Fibroblast of lung (primary cell): ENCODE data around the gene TAS1R2.

ENCODE experiments used
- CTCF ChIP-seq, 2 donors: IDR thresholded peaks in 1 of 2; conservative IDR thresholded peaks in 1 of 2; 1 replicate in 1 of 2; 2 replicates in 1 of 2; pipeline ENCODE4 v1.5.1; 2011 to 2012; ENCODE audit warnings: low read length in 2 of 2, control low read depth in 1 of 2, inconsistent platforms in 1 of 2, low read depth in 1 of 2, mild to moderate bottlenecking in 1 of 2
- EZH2 ChIP-seq: IDR thresholded peaks from 2 replicates; pipeline ENCODE4 v1.5.1; 2012; ENCODE audit warnings: low read length, control low read depth, mild to moderate bottlenecking; ENCODE audit errors: missing control alignments

- TF ChIP-seq EZH2 (no peak), CTCF (conservative IDR thresholded peaks at IDR 0.05 in 1 of 2, IDR thresholded peaks at IDR 0.05 in 1 of 2; ENCODE audit: low read depth in 1 of 2, low read length in 2 of 2) (no peak)
These were observed 48.7 kb upstream of the TAS1R2 start for GRCh38 chr1:18907917-18908845.
